ENCODE measurements around the gene PTGIR.
A peak's percentile ranks its signal among the peaks of the same experiment; 100 is the strongest.

The PTGIR gene

DNA sequence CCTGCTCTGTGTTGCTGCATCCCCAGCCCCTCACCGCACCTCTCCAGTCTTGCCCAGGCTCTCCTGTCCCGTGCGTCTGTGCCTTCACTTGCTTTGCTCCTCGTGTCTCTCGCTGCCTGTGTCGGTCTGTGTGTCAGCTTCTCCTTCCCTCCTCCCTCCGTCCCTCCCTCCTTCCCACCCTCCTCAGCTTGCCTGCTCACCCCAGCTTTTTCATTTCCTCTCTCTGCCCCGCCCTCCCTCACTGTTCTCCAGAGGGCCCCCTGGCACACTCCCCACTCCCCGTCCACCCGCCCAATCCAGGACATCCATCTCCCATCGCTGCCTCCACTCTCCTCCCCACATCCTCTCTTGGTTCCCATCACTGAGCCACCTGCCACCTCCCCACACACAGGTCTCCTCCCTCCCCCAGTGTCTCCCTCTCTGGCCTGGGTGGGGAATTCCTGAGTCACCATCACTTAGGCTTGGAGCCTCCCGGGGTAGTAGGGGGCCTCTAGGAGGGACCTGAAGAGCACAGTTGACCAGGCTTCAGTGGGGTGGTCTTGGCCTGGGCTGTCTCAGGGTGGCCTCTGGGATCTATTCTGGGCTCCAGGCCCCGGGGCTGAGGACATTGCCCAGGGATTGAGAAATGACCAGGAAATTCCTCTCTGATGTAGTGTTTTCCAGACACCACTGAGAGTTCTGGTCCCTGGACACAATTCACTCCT is at the start of gene PTGIR:
PTGIR (minus strand) TSS at position 132 of the 704 bp plus-strand sequence. CDS start 864 bp downstream, outside the sequence.
- TF ChIP-seq, protein P1, sequence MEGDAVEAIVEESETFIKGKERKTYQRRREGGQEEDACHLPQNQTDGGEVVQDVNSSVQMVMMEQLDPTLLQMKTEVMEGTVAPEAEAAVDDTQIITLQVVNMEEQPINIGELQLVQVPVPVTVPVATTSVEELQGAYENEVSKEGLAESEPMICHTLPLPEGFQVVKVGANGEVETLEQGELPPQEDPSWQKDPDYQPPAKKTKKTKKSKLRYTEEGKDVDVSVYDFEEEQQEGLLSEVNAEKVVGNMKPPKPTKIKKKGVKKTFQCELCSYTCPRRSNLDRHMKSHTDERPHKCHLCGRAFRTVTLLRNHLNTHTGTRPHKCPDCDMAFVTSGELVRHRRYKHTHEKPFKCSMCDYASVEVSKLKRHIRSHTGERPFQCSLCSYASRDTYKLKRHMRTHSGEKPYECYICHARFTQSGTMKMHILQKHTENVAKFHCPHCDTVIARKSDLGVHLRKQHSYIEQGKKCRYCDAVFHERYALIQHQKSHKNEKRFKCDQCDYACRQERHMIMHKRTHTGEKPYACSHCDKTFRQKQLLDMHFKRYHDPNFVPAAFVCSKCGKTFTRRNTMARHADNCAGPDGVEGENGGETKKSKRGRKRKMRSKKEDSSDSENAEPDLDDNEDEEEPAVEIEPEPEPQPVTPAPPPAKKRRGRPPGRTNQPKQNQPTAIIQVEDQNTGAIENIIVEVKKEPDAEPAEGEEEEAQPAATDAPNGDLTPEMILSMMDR (IDR thresholded peaks at IDR 0.05; ENCODE audit: low read depth, low read length, missing control alignments) = no peak
- peak within 1 kb of the TSS; percentile 49 for H3K4me3 ChIP-seq (ENCODE audit: low read depth, low read length)
- DNase-seq (ENCODE audit: low read depth) = no peak

DNA sequence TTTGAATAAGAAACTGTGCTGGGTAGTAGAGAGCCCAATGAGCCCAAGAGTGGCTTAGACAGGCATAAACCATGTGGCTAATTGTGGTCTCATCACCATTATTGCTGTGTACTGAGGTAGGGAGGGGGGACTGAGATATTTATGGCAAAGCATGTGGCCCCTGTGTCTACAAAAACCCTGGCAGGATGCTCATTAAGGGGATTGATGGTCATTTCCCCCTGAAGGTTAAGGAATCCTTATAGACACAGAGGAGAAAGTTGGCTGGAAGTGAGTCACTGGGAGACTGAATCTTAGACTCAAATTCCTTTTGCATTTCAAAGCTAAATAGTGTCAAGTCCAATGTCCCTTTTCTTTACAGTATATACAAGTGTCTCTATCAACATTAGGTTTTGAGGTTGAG is 45.9 kb upstream of the PTGIR start:
- DNase-seq (ENCODE audit: low read depth) = no peak
- TF ChIP-seq, protein P1 (IDR thresholded peaks at IDR 0.05; ENCODE audit: low read depth, low read length, missing control alignments) = no peak
- no peak overlapping the region for H3K4me3 ChIP-seq (ENCODE audit: low read depth, low read length)

GRCh38 chr19:46668662-46669061 is 43.8 kb upstream of the PTGIR start:
- TF ChIP-seq, protein P1 (IDR thresholded peaks at IDR 0.05; ENCODE audit: low read depth, low read length, missing control alignments) = no peak
- DNase-seq (ENCODE audit: low read depth) = no peak
- no peak overlapping the region for H3K4me3 ChIP-seq (ENCODE audit: low read depth, low read length)

GRCh38 chr19:46665072-46665471 is 40.2 kb upstream of the PTGIR start:
- no peak for DNase-seq (ENCODE audit: low read depth)
- TF ChIP-seq, protein P1 (IDR thresholded peaks at IDR 0.05; ENCODE audit: low read depth, low read length, missing control alignments) = no peak
- H3K4me3 ChIP-seq (ENCODE audit: low read depth, low read length) = no peak overlapping the region

- TF ChIP-seq, protein P1 (IDR thresholded peaks at IDR 0.05; ENCODE audit: low read depth, low read length, missing control alignments) = peak; percentile 93
- no peak for DNase-seq (ENCODE audit: low read depth)
- H3K4me3 ChIP-seq (ENCODE audit: low read depth, low read length) = peak overlapping the region; percentile 36
Measured at GRCh38 chr19:46661735-46662592, 37.1 kb upstream of the PTGIR start.

GRCh38 chr19:46661020-46661731 is 36.3 kb upstream of the PTGIR start, which contains the start of gene DACT3:
TSS of gene DACT3 (minus strand) at chr19:46661182. CDS start at chr19:46661064, 118 bp downstream.
- peak; percentile 98 for DNase-seq (ENCODE audit: low read depth)
- TF ChIP-seq, protein P1 (IDR thresholded peaks at IDR 0.05; ENCODE audit: low read depth, low read length, missing control alignments) = no peak
- peak within 1 kb of the TSS; percentile 45 for H3K4me3 ChIP-seq (ENCODE audit: low read depth, low read length)
